Measurements from ENCODE around the gene HTR3C. TPM values are rescaled to one million over a fixed set of nuclear protein-coding genes. Genes with fewer than 3 reads are reported as not detected.
A peak's percentile ranks its signal among the peaks of the same experiment; 100 is the strongest.
"Not testable (repeated sequence)": the region's sequence is repeated elsewhere in the genome, so short reads cannot be mapped to it uniquely, and the experiment has no call there.

Gene HTR3C
- total RNA-seq, 1 experiment from 2014 or later, result not detected

- peaks cover 18% of the 10 kb centered on the region for H3K4me1 ChIP-seq (ENCODE audit: insufficient read depth, low read length, poor library complexity, severe bottlenecking)
- ChIA-PET POLR2A (ENCODE audit: low non-redundant PET) (no interaction called here), CTCF (no interaction called here)
- DNase-seq (ENCODE audit: low spot score), result no peak
- intact Hi-C loops (cut with micrococcal nuclease; ENCODE audit: unreplicated experiment), result no loop called here
- no peaks in the 10 kb centered on the region for H3K9me3 ChIP-seq (ENCODE audit: low read depth, low read length, poor library complexity, severe bottlenecking)
- no peak for TF ChIP-seq CTCF (conservative IDR thresholded peaks at IDR 0.05; ENCODE audit: low read depth, low read length)
- no peak for TF ChIP-seq EZH2 (IDR thresholded peaks at IDR 0.05; ENCODE audit: borderline replicate concordance, low read depth, low read length, poor library complexity, severe bottlenecking)
- H3K27me3 ChIP-seq (replicated peaks; ENCODE audit: insufficient read depth, low read depth, low read length, poor library complexity), result peaks cover 27% of the 10 kb centered on the region
- H3K36me3 ChIP-seq (ENCODE audit: insufficient read depth, low read length, poor library complexity, severe bottlenecking), result no peaks in the 10 kb centered on the region
- H3K27ac ChIP-seq (ENCODE audit: low read depth, low read length, poor library complexity, severe bottlenecking), result no peak overlapping the region
- BruUV-seq (replicated peaks), result no TSS peak
- no peak overlapping the region for H3K4me3 ChIP-seq (ENCODE audit: low read depth, low read length, poor library complexity, severe bottlenecking)
Measured at GRCh38 chr3:184037816-184038215, 15.0 kb upstream of the HTR3C start.

GRCh38 chr3:184038307-184038706 lies 14.5 kb upstream of the HTR3C start:
- H3K27ac ChIP-seq (ENCODE audit: low read depth, low read length, poor library complexity, severe bottlenecking); H3K36me3 ChIP-seq (ENCODE audit: insufficient read depth, low read length, poor library complexity, severe bottlenecking); H3K9me3 ChIP-seq (ENCODE audit: low read depth, low read length, poor library complexity, severe bottlenecking); CTCF ChIA-PET; DNase-seq (ENCODE audit: low spot score); intact Hi-C loops (cut with micrococcal nuclease; ENCODE audit: unreplicated experiment); H3K4me3 ChIP-seq (ENCODE audit: low read depth, low read length, poor library complexity, severe bottlenecking); POLR2A ChIA-PET (ENCODE audit: low non-redundant PET); BruUV-seq (replicated peaks): not testable (repeated sequence)
- H3K27me3 ChIP-seq (replicated peaks; ENCODE audit: insufficient read depth, low read depth, low read length, poor library complexity), result peaks cover 29% of the 10 kb centered on the region
- H3K4me1 ChIP-seq (ENCODE audit: insufficient read depth, low read length, poor library complexity, severe bottlenecking), result peaks cover 18% of the 10 kb centered on the region

GRCh38 chr3:184039414-184039813 lies 13.4 kb upstream of the HTR3C start:
- H3K27ac ChIP-seq (ENCODE audit: low read depth, low read length, poor library complexity, severe bottlenecking), result no peak overlapping the region
- ChIA-PET POLR2A (ENCODE audit: low non-redundant PET) (no interaction called here), CTCF (no interaction called here)
- peak; percentile 94 for DNase-seq (ENCODE audit: low spot score)
- H3K36me3 ChIP-seq (ENCODE audit: insufficient read depth, low read length, poor library complexity, severe bottlenecking), result no peaks in the 10 kb centered on the region
- TF ChIP-seq EZH2 (IDR thresholded peaks at IDR 0.05; ENCODE audit: borderline replicate concordance, low read depth, low read length, poor library complexity, severe bottlenecking) (no peak), CTCF (conservative IDR thresholded peaks at IDR 0.05; ENCODE audit: low read depth, low read length) (no peak)
- no TSS peak for BruUV-seq (replicated peaks)
- intact Hi-C loops (cut with micrococcal nuclease; ENCODE audit: unreplicated experiment), result no loop called here
- H3K9me3 ChIP-seq (ENCODE audit: low read depth, low read length, poor library complexity, severe bottlenecking), result no peaks in the 10 kb centered on the region
- no peak overlapping the region for H3K4me3 ChIP-seq (ENCODE audit: low read depth, low read length, poor library complexity, severe bottlenecking)
- H3K27me3 ChIP-seq (replicated peaks; ENCODE audit: insufficient read depth, low read depth, low read length, poor library complexity), result peaks cover 29% of the 10 kb centered on the region
- H3K4me1 ChIP-seq (ENCODE audit: insufficient read depth, low read length, poor library complexity, severe bottlenecking), result peaks cover 18% of the 10 kb centered on the region

GRCh38 chr3:184040010-184040409 lies 12.8 kb upstream of the HTR3C start:
- Histone ChIP-seq H3K36me3 (ENCODE audit: insufficient read depth, low read length, poor library complexity, severe bottlenecking) (no peaks in the 10 kb centered on the region), H3K4me3 (ENCODE audit: low read depth, low read length, poor library complexity, severe bottlenecking) (no peak overlapping the region), H3K27me3 (replicated peaks; ENCODE audit: insufficient read depth, low read depth, low read length, poor library complexity) (peaks cover 24% of the 10 kb centered on the region), H3K9me3 (ENCODE audit: low read depth, low read length, poor library complexity, severe bottlenecking) (no peaks in the 10 kb centered on the region), H3K4me1 (ENCODE audit: insufficient read depth, low read length, poor library complexity, severe bottlenecking) (peaks cover 18% of the 10 kb centered on the region), H3K27ac (ENCODE audit: low read depth, low read length, poor library complexity, severe bottlenecking) (no peak overlapping the region)
- no TSS peak for BruUV-seq (replicated peaks)
- CTCF ChIA-PET, result no interaction called here
- TF ChIP-seq CTCF (conservative IDR thresholded peaks at IDR 0.05; ENCODE audit: low read depth, low read length) (no peak), EZH2 (IDR thresholded peaks at IDR 0.05; ENCODE audit: borderline replicate concordance, low read depth, low read length, poor library complexity, severe bottlenecking) (no peak)
- intact Hi-C loops (cut with micrococcal nuclease; ENCODE audit: unreplicated experiment), result no loop called here
- POLR2A ChIA-PET (ENCODE audit: low non-redundant PET), result no interaction called here
- peak; percentile 19 for DNase-seq (ENCODE audit: low spot score)

Measured in A673 (cell line).